K562 (cell line): ENCODE results near the gene PLA2G4D. TPM values are rescaled to one million over a fixed set of nuclear protein-coding genes. Genes with fewer than 3 reads are reported as not detected.

ENCODE experiments used
- ATAC-seq: fragments of 200-7000 bp; cut with Tn5 transposase; 3 replicates; pipeline ENCODE4 v1.9.1; 2020; ENCODE audit warnings: moderate library complexity
- BruUV-seq: library from RNA; stranded (reverse); fragments of 400-500 nt; replicated peaks from 2 replicates; lab custom pipeline; 2021; lab: Mats Ljungman, UMichigan
- CTCF ChIA-PET: fragments of 300-600 bp; formaldehyde crosslinking; extraction: SDS; loops from one replicate; lab custom pipeline; 2021; ENCODE audit warnings: low intra/inter-chr PET ratio; lab: Yijun Ruan, JAX
- POLR2A ChIA-PET: fragments of 300-600, 350-650 bp; sonication (Branson Sonifier 250); formaldehyde crosslinking; extraction: SDS; loops from one replicate; lab custom pipeline; 2021; ENCODE audit warnings: antibody characterized with exemption, inconsistent platforms; lab: Yijun Ruan, JAX
- DNase-seq, 4 experiments: peaks; one replicate each; pipeline versions ENCODE4 v3.0.0 to v3.0.0-alpha.2; 2011 to 2018; ENCODE audit warnings: low spot score in 3 of 4, mixed read lengths in 3 of 4; ENCODE audit errors: extremely low read depth in 1 of 4
- FAIRE-seq: peaks from 2 replicates; lab custom pipeline; 2011; peaks lifted over from hg19 to GRCh38; lab: Jason Lieb, UNC
- H2AFZ ChIP-seq: 2 replicates; pipeline ENCODE4 v1.6.0; 2011; ENCODE audit warnings: low read depth, low read length, control low read depth, inconsistent platforms
- H3K27ac ChIP-seq: fragments of 200-600 bp; 3 replicates; pipeline ENCODE4 v1.8.0; 2011; ENCODE audit warnings: low read depth, mild to moderate bottlenecking, control low read depth, inconsistent platforms, low read length, moderate library complexity, mixed read lengths; ENCODE audit errors: extremely low read depth
- H3K27me3 ChIP-seq, 2 experiments: fragments of 300-600 bp in 1 of 2; 2 replicates in 1 of 2; 3 replicates in 1 of 2; pipeline versions ENCODE4 v1.6.0 to v1.8.0; 2011; ENCODE audit warnings: inconsistent platforms in 2 of 2, low read length in 2 of 2, mild to moderate bottlenecking in 1 of 2, mixed read lengths in 1 of 2, moderate library complexity in 1 of 2; ENCODE audit not compliant: control insufficient read depth in 2 of 2, insufficient read depth in 2 of 2
- H3K36me3 ChIP-seq: fragments of 300-600 bp; 3 replicates; pipeline ENCODE4 v1.8.0; 2011; ENCODE audit warnings: mild to moderate bottlenecking, low read length, inconsistent platforms; ENCODE audit not compliant: control insufficient read depth, insufficient read depth
- H3K4me1 ChIP-seq, 2 experiments: fragments of 200-600 bp in 1 of 2; replicated peaks in 1 of 2; 2 replicates in 1 of 2; 3 replicates in 1 of 2; pipeline versions ENCODE4 v1.5.1 to v1.8.0; 2011; ENCODE audit warnings: inconsistent platforms in 2 of 2, low read length in 2 of 2, mild to moderate bottlenecking in 1 of 2, mixed read lengths in 1 of 2, moderate library complexity in 1 of 2; ENCODE audit not compliant: control insufficient read depth in 2 of 2, insufficient read depth in 2 of 2
- H3K4me2 ChIP-seq: 2 replicates; pipeline ENCODE4 v1.6.1; 2011; ENCODE audit warnings: low read length, control low read depth, inconsistent platforms, mixed read lengths; ENCODE audit not compliant: insufficient read depth
- H3K4me3 ChIP-seq: fragments of 200-600 bp; sonication (generic), shearing (Covaris generic); 2 replicates; pipeline ENCODE4 v1.5.1; 2016; ENCODE audit warnings: control low read depth, inconsistent platforms
- H3K79me2 ChIP-seq: fragments of 200-600 bp; 3 replicates; pipeline ENCODE4 v1.8.0; 2011; ENCODE audit warnings: low read length, inconsistent platforms; ENCODE audit not compliant: control insufficient read depth, insufficient read depth
- H3K9ac ChIP-seq, 2 experiments: 2 replicates each; pipeline versions ENCODE4 v1.6.0 to v1.6.1; 2011; ENCODE audit warnings: low read depth in 2 of 2, low read length in 2 of 2, control low read depth in 1 of 2, inconsistent platforms in 1 of 2, mild to moderate bottlenecking in 1 of 2, mixed read lengths in 1 of 2; ENCODE audit not compliant: insufficient read depth in 1 of 2
- H3K9me1 ChIP-seq: one replicate; pipeline ENCODE4 v1.6.0; 2011; ENCODE audit warnings: inconsistent platforms, mild to moderate bottlenecking, low read length, moderate library complexity; ENCODE audit not compliant: control insufficient read depth, insufficient read depth
- H3K9me3 ChIP-seq: replicated peaks from 2 replicates; pipeline ENCODE4 v1.5.1; 2011; ENCODE audit warnings: low read depth, low read length, inconsistent platforms; ENCODE audit not compliant: control insufficient read depth, insufficient read depth
- H4K20me1 ChIP-seq: replicated peaks from 2 replicates; pipeline ENCODE4 v1.6.1; 2011; ENCODE audit warnings: low read length, inconsistent platforms, mixed read lengths; ENCODE audit not compliant: control insufficient read depth, insufficient read depth
- NFIC ChIP-seq: fragments of 450-650 bp; IDR thresholded peaks from 2 replicates; pipeline ENCODE4 v1.6.1; 2017; ENCODE audit warnings: mild to moderate bottlenecking, inconsistent platforms
- TSC22D4 ChIP-seq: fragments of 450-650 bp; IDR thresholded peaks from 2 replicates; pipeline ENCODE4 v1.6.1; 2016; ENCODE audit warnings: missing genetic modification characterization, missing biosample characterization, control low read depth
- WHSC1 ChIP-seq: IDR thresholded peaks from one replicate; pipeline ENCODE4 v1.6.1; 2012; ENCODE audit warnings: low read length, control low read depth, inconsistent platforms
- ZBTB5 ChIP-seq: fragments of 450-650 bp; IDR thresholded peaks from 2 replicates; pipeline ENCODE4 v1.6.1; 2017; ENCODE audit warnings: antibody characterized with exemption
- ZSCAN32 ChIP-seq: fragments of 450-650 bp; formaldehyde crosslinking; IDR thresholded peaks from 2 replicates; pipeline ENCODE4 v1.4.0; 2020; ENCODE audit warnings: mild to moderate bottlenecking, moderate library complexity
- WGBS: fragments of 100-300 bp; shearing (Covaris generic); methylation state at CpG from one replicate; pipeline ENCODE4 v1.1.6; 2016; ENCODE audit warnings: low coverage, mixed read lengths; ENCODE audit not compliant: insufficient coverage; ENCODE audit errors: missing lambda C conversion rate; 5-methylcytosine and 5-hydroxymethylcytosine counted together
- in situ Hi-C: fragments of 300-500 bp; cut with MboI; formaldehyde crosslinking; loops from 4 replicates; pipeline ENCODE4 v1.15.0; 2018; ENCODE audit warnings: inconsistent platforms, mixed read lengths
- intact Hi-C: fragments of 100-400 bp; cut with micrococcal nuclease; formaldehyde crosslinking; loops from 2 replicates; pipeline ENCODE4 v1.14.2; 2022
- polyA plus RNA-seq, 8 experiments: library from polyadenylated mRNA; depleted of rRNA in 4 of 8; stranded (reverse) in 5 of 8; unstranded in 3 of 8; fragments of >200 nt; fragmentation: Nextera tagmentation in 2 of 8; fragmentation: Illumina TruSeq in 1 of 8; extraction: Ambion mirVana in 2 of 8; extraction: Trizol in 1 of 8; gene quantifications; 2 replicates each; pipeline versions ENCODE4 v1.2.1 to v1.2.3, GENCODE V29; 2011 to 2014; ENCODE audit warnings: inconsistent platforms in 1 of 8, missing spikeins in 1 of 8
- total RNA-seq, 7 experiments: library from RNA; depleted of rRNA in 6 of 7; stranded (reverse); fragments of >200 nt in 6 of 7; fragmentation: Illumina TruSeq in 2 of 7; extraction: Trizol in 2 of 7; gene quantifications; 2 replicates each; pipeline versions ENCODE4 v1.2.1 to v1.2.3, GENCODE V29; 2011 to 2021; ENCODE audit warnings: low replicate concordance in 1 of 7

Gene PLA2G4D
- total and polyA plus RNA-seq, 9 of the 15 experiments (the other 6 are each of a cell fraction or from before 2014, with no cell fraction given): 0.04 TPM; not detected in 8

GRCh38 chr15:42042602-42043400 lies 51.6 kb downstream of the PLA2G4D start:
- TF ChIP-seq ZBTB5 (no peak), ZSCAN32 (CRISPR knock-in tag) (no peak), NFIC (no peak), WHSC1 (no peak), TSC22D4 (no peak)
- FAIRE-seq (no peak), ATAC-seq (no peak), DNase-seq (no peak)
- H3K27ac ChIP-seq: no peak overlapping the region
- peaks cover 19 to 43% of the 10 kb centered on the region in 2 experiments; a peak in 4 of 5 replicates for H3K27me3 ChIP-seq
- H3K79me2 ChIP-seq: no peaks in the 10 kb centered on the region
- H3K36me3 ChIP-seq: no peaks in the 10 kb centered on the region
- in situ Hi-C loops: no loop called here
- WGBS: 6% methylated on average over 5 of the region's 5 CpGs
- POLR2A ChIA-PET: interaction anchor here (0.5 to 1.6 kb wide), 4 partner anchors 11 to 264 kb away, joined by 3 to 4 read pairs (median 3); no protein-coding TSS in a partner anchor
- H3K4me1 ChIP-seq: peaks cover 0 to 7% of the 10 kb centered on the region in 2 experiments; a peak in 4 of 5 replicates
- intact Hi-C loops: no loop called here
- H3K4me2 ChIP-seq: no peak overlapping the region
- H3K4me3 ChIP-seq: no peak overlapping the region
- no peak overlapping the region for H3K9ac ChIP-seq
- no TSS peak for BruUV-seq
- H4K20me1 ChIP-seq: no peaks in the 10 kb centered on the region; the same call in 1 of the 2 replicates
- CTCF ChIA-PET: no interaction called here
- no peaks in the 10 kb centered on the region for H3K9me3 ChIP-seq
- no peak overlapping the region for H2AFZ ChIP-seq
- no peaks in the 10 kb centered on the region for H3K9me1 ChIP-seq
